Measurements from ENCODE around the gene SDCBP2.

DNA sequence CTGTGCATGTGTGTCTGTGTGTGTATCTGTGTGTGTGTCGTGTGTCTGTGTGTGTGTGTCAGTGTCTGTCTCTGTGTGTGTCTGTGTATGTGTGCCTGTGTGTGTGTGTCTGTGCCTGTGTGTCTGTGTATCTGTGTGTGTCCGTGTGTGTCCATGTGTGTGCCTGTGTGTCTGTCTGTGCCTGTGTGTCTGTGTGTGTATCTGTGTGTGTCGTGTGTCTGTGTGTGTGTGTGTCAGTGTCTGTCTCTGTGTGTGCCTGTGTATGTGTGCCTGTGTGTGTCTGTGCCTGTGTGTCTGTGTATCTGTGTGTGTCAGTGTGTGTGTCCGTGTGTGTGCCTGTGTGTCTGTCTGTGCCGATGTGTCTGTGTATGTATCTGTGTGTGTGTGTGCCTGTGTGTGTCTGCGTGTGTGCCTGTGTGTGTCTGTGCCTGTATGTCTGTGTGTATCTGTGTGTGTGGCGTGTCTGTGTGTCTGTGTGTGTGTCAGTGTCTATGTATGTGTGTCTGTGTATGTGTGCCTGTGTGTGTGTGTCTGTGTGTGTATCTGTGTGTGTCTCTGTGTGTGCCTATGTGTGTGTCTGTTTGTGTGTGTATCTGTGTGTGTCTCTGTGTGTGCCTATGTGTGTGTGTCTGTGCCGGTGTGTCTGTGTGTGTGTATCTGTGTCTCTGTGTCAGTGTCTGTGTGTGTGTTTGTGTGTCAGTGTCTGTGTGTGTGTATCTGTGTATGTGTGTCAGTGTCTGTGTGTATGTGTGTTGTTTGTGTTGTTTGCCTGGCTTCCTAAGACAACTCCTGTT lies 51.2 kb downstream of the SDCBP2 start:
- TF ChIP-seq, protein P1, sequence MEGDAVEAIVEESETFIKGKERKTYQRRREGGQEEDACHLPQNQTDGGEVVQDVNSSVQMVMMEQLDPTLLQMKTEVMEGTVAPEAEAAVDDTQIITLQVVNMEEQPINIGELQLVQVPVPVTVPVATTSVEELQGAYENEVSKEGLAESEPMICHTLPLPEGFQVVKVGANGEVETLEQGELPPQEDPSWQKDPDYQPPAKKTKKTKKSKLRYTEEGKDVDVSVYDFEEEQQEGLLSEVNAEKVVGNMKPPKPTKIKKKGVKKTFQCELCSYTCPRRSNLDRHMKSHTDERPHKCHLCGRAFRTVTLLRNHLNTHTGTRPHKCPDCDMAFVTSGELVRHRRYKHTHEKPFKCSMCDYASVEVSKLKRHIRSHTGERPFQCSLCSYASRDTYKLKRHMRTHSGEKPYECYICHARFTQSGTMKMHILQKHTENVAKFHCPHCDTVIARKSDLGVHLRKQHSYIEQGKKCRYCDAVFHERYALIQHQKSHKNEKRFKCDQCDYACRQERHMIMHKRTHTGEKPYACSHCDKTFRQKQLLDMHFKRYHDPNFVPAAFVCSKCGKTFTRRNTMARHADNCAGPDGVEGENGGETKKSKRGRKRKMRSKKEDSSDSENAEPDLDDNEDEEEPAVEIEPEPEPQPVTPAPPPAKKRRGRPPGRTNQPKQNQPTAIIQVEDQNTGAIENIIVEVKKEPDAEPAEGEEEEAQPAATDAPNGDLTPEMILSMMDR (IDR thresholded peaks at IDR 0.05 in 4 of 5, conservative IDR thresholded peaks at IDR 0.05 in 1 of 5), result no peak
- no peak for TF ChIP-seq POLR2A (IDR thresholded peaks at IDR 0.05)
